Bronchial epithelial cell (primary cell): Measurements from ENCODE around the gene SHLD3. TPM values are rescaled to one million over a fixed set of nuclear protein-coding genes. Genes with fewer than 3 reads are reported as not detected.
"Not testable (repeated sequence)": the region's sequence is repeated elsewhere in the genome, so short reads cannot be mapped to it uniquely, and the experiment has no call there.

Experiments used
- DNase-seq: peaks from one replicate; pipeline ENCODE4 v3.0.0-alpha.2; 2010; ENCODE audit warnings: low read depth
- FAIRE-seq: peaks from 2 replicates; lab custom pipeline; 2011; peaks lifted over from hg19 to GRCh38; lab: Jason Lieb, UNC
- H3K27me3 ChIP-seq: 2 replicates; pipeline ENCODE4 v1.5.1; 2011; ENCODE audit warnings: low read length; ENCODE audit not compliant: control insufficient read depth, insufficient read depth
- H3K36me3 ChIP-seq: 2 replicates; pipeline ENCODE4 v1.5.1; 2011; ENCODE audit warnings: low read length; ENCODE audit not compliant: control insufficient read depth, insufficient read depth
- H3K4me3 ChIP-seq: 2 replicates; pipeline ENCODE4 v1.5.1; 2011; ENCODE audit warnings: mild to moderate bottlenecking, low read depth, low read length, control low read depth
- CTCF ChIP-seq: IDR thresholded peaks from 2 replicates; pipeline ENCODE4 v1.5.1; 2011; ENCODE audit warnings: mild to moderate bottlenecking, moderate library complexity, low read length, control low read depth, inconsistent platforms; ENCODE audit not compliant: insufficient read depth, severe bottlenecking
- total RNA-seq: library from RNA; depleted of rRNA; stranded (reverse); fragments of >200 nt; gene quantifications from 2 replicates; pipeline ENCODE4 v1.2.1, GENCODE V29; 2014

Gene SHLD3
- total RNA-seq, 1 donor from 2014 or later: 3.4 TPM

GRCh38 chr5:65612298-65612907, 12.4 kb upstream of the SHLD3 start:
- FAIRE-seq: no peak
- Histone ChIP-seq H3K36me3 (no peaks in the 10 kb centered on the region), H3K4me3 (no peak overlapping the region)

GRCh38 chr5:65620021-65620420, 4.8 kb upstream of the SHLD3 start:
- Histone ChIP-seq H3K4me3 (no peak overlapping the region), H3K36me3 (no peaks in the 10 kb centered on the region), H3K27me3 (no peaks in the 10 kb centered on the region)
- no peak for TF ChIP-seq CTCF
- FAIRE-seq: no peak
- DNase-seq: peak; percentile 63

More at GRCh38 chr5:65612298-65612907, 12.4 kb upstream of the SHLD3 start:
- TF ChIP-seq CTCF: no peak
- peak; percentile 15 for DNase-seq
- no peaks in the 10 kb centered on the region for H3K27me3 ChIP-seq

- H3K4me3 ChIP-seq, FAIRE-seq, DNase-seq, H3K27me3 ChIP-seq, H3K36me3 ChIP-seq: not testable (repeated sequence)
Measured at GRCh38 chr5:65621961-65622360, 2.9 kb upstream of the SHLD3 start.

GRCh38 chr5:65623482-65623881, 1.3 kb upstream of the SHLD3 start:
- no peak for TF ChIP-seq CTCF
- DNase-seq (no peak), FAIRE-seq (no peak)
- no peaks in the 10 kb centered on the region for H3K36me3 ChIP-seq
- H3K4me3 ChIP-seq: peak overlapping the region; percentile 98
- no peaks in the 10 kb centered on the region for H3K27me3 ChIP-seq

GRCh38 chr5:65624025-65624570, 729 bp upstream of the SHLD3 start, which contains the start of gene TRIM23:
Gene TRIM23, minus strand, starts transcription at chr5:65624333. Its CDS starts 59 bp downstream, at chr5:65624274.
- TF ChIP-seq CTCF: no peak
- no peaks in the 10 kb centered on the region for H3K27me3 ChIP-seq
- FAIRE-seq: no peak
- no peaks in the 10 kb centered on the region for H3K36me3 ChIP-seq
- peak within 1 kb of the TSS; percentile 98 for H3K4me3 ChIP-seq
- peak; percentile 87 for DNase-seq

- no peak for FAIRE-seq
- peak overlapping the region; percentile 98 for H3K4me3 ChIP-seq
- peaks cover 2% of the 10 kb centered on the region for H3K36me3 ChIP-seq
- TF ChIP-seq CTCF: no peak
- H3K27me3 ChIP-seq: no peaks in the 10 kb centered on the region
- DNase-seq: no peak
Measured at GRCh38 chr5:65625743-65626142, 916 bp downstream of the SHLD3 start.
